ENCODE measurements around the gene PTHLH. TPM values are rescaled to one million over a fixed set of nuclear protein-coding genes. Genes with fewer than 3 reads are reported as not detected.

Gene PTHLH
- polyA plus RNA-seq, 1 experiment = 1.9 TPM

DNA sequence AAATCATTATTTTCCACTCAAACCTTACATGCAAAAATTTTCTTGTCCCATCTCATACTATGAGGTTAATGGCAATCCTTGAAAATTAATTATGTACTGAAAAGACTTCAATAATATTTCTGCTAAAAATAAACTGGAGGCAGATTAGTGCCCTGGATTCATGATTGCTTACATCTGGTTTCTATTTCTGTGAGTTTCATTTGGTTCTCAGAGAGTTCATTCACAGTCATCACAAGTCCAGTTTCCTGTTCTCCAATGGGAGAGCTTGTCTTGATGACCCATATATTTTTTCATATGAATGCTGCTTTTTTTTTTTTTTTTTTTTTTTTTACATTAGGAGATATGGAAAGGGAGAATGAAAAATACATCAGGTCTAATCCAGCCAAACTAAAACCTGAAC is 6.6 kb upstream of the PTHLH start:
- no peak overlapping the region for H3K27ac ChIP-seq (ENCODE audit: low read depth, low read length)
- ChIA-PET POLR2A (no interaction called here), CTCF (interaction anchor here (0.6 kb wide), 1 partner anchor 207 kb away, joined by 3 read pairs; no protein-coding TSS in a partner anchor)
- DNase-seq (ENCODE audit: low read depth, low spot score) = no peak
- H3K27me3 ChIP-seq (ENCODE audit: control insufficient read depth, insufficient read depth, low read length) = no peaks in the 10 kb centered on the region
- H3K4me3 ChIP-seq (ENCODE audit: low read depth, low read length) = no peak overlapping the region
- no peaks in the 10 kb centered on the region for H3K9me3 ChIP-seq (ENCODE audit: control insufficient read depth, insufficient read depth, low read length)
- TF ChIP-seq, protein P1, sequence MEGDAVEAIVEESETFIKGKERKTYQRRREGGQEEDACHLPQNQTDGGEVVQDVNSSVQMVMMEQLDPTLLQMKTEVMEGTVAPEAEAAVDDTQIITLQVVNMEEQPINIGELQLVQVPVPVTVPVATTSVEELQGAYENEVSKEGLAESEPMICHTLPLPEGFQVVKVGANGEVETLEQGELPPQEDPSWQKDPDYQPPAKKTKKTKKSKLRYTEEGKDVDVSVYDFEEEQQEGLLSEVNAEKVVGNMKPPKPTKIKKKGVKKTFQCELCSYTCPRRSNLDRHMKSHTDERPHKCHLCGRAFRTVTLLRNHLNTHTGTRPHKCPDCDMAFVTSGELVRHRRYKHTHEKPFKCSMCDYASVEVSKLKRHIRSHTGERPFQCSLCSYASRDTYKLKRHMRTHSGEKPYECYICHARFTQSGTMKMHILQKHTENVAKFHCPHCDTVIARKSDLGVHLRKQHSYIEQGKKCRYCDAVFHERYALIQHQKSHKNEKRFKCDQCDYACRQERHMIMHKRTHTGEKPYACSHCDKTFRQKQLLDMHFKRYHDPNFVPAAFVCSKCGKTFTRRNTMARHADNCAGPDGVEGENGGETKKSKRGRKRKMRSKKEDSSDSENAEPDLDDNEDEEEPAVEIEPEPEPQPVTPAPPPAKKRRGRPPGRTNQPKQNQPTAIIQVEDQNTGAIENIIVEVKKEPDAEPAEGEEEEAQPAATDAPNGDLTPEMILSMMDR (IDR thresholded peaks at IDR 0.05; ENCODE audit: low read depth, low read length) = no peak

DNA sequence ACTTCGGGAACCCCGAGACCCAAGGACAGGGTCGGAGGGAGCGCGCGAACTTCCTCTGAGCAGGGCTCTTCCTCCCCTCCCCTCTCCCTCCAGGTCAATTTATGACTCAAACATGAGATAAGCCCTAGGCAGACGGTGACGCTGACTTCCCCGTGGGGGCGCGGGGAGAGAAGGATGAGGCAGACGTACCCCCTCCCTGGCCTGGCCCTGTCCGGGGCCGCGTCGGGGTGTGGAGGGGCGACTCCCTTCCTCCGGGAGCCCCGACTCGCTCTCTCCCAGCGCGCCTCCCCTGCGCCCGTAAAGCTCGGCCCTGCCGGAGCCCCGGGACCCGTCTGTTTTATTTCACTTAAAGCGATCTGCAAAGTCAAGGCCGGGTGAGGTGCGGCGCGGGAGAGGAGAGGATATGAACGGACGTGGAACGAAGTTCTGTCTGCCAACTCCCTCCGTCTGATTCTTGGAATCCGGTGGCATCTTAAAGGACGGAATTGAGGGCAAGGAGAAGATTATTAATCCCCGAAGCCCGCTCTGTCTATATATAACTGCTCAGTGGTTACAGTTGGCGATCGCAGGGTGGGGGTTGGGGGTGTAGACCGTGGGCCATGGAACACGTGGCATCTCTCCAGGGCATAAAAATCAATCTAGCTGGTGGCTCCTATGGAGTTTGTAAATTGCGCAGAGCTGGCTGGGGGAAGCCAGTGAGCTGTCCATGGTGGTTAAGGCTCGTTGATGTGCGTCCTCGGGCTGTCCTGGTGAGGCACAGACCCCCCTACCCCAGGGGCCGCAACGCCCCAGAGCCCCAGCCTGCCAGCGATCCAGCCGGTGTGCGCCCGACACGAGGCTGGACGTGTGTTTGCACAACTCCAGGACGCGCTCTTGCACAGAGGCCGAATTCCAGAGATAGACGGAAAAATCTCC is 2.9 kb upstream of the PTHLH start:
- Histone ChIP-seq H3K27ac (ENCODE audit: low read depth, low read length) (no peak overlapping the region), H3K27me3 (ENCODE audit: control insufficient read depth, insufficient read depth, low read length) (no peaks in the 10 kb centered on the region), H3K4me3 (ENCODE audit: low read depth, low read length) (peak overlapping the region; percentile 50), H3K9me3 (ENCODE audit: control insufficient read depth, insufficient read depth, low read length) (no peaks in the 10 kb centered on the region)
- ChIA-PET POLR2A (no interaction called here), CTCF (interaction anchor here (0.6 kb wide), 2 partner anchors 35 to 190 kb away, joined by 3 read pairs; no protein-coding TSS in a partner anchor)
- TF ChIP-seq, protein P1 (IDR thresholded peaks at IDR 0.05; ENCODE audit: low read depth, low read length) = no peak
- DNase-seq (ENCODE audit: low read depth, low spot score) = no peak

DNA sequence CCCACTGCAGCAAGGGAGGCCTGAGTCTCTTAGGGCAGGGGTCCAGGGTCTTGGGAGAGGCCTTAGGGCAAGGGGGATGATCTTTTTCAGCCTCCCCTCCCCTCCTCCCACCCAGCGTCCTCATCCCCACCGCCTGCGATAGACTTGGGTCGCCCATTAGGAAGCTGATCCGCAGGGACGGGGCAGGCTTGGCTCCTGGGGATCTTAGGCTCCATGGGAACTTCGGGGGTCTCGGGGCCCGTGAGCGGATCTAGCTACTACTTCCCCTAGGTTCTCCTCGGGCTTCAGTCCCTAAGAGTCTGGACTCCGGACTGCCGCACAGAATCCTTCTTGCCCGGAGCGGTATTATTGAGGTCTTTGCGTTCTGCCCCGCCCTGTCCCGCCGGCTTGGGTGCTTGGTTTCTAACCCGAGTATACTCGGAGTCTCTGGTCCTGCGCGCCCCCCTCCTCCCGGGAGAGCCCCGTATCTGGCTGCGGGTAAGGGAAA is 2.2 kb upstream of the PTHLH start:
- DNase-seq (ENCODE audit: low read depth, low spot score) = no peak
- ChIA-PET CTCF (interaction anchor here (0.6 kb wide), 2 partner anchors 34 to 189 kb away, joined by 3 read pairs; no protein-coding TSS in a partner anchor), POLR2A (no interaction called here)
- TF ChIP-seq, protein P1 (IDR thresholded peaks at IDR 0.05; ENCODE audit: low read depth, low read length) = no peak
- peak overlapping the region; percentile 50 for H3K4me3 ChIP-seq (ENCODE audit: low read depth, low read length)
- H3K27ac ChIP-seq (ENCODE audit: low read depth, low read length) = no peak overlapping the region
- no peaks in the 10 kb centered on the region for H3K9me3 ChIP-seq (ENCODE audit: control insufficient read depth, insufficient read depth, low read length)
- no peaks in the 10 kb centered on the region for H3K27me3 ChIP-seq (ENCODE audit: control insufficient read depth, insufficient read depth, low read length)

DNA sequence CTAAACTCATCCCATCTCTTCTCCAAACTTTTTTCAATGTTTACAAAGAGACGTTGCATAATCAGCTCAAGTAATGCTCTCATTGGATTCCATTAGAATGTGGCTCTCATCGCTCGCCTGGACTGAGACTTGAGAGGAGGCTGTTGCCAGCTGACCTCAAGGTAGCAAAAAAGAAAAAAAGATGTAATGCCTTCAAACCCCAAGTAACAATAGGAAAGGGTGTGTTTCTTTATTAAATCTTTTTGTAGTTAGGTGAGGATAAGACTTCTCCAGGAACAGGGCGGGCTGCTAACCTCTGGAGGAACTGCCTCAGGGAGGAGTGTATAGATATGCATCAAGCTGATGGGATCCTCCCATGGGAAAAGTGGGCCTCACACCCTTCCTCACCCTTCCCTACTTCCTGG is 956 bp upstream of the PTHLH start:
- TF ChIP-seq, protein P1 (IDR thresholded peaks at IDR 0.05; ENCODE audit: low read depth, low read length) = no peak
- no peak for DNase-seq (ENCODE audit: low read depth, low spot score)
- ChIA-PET POLR2A (no interaction called here), CTCF (no interaction called here)
- H3K27ac ChIP-seq (ENCODE audit: low read depth, low read length) = no peak overlapping the region
- H3K27me3 ChIP-seq (ENCODE audit: control insufficient read depth, insufficient read depth, low read length) = no peaks in the 10 kb centered on the region
- no peaks in the 10 kb centered on the region for H3K9me3 ChIP-seq (ENCODE audit: control insufficient read depth, insufficient read depth, low read length)
- H3K4me3 ChIP-seq (ENCODE audit: low read depth, low read length) = no peak overlapping the region

DNA sequence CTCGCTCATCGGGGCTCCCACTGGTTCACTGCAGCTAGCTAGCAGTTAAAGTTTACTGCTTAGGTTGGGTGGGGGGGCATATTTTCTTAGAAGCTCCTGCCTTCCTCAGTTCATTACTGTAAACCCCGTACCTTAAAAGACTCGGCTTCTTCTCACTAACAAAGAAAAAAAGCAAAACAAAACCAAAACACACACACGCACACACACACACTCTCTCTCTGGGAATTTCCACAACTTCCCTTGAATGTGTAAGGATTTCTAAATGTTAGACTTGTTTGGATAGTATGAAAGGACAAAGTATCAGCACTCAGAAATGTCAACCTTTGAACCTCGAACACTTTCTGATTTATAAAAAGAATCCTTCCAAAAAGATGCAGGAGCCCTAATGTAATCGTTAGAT is 927 bp downstream of the PTHLH start:
- Histone ChIP-seq H3K27me3 (ENCODE audit: control insufficient read depth, insufficient read depth, low read length) (no peaks in the 10 kb centered on the region), H3K9me3 (ENCODE audit: control insufficient read depth, insufficient read depth, low read length) (no peaks in the 10 kb centered on the region), H3K4me3 (ENCODE audit: low read depth, low read length) (no peak overlapping the region), H3K27ac (ENCODE audit: low read depth, low read length) (no peak overlapping the region)
- CTCF ChIA-PET = interaction anchor here (0.6 kb wide), 1 partner anchor 31 kb away, joined by 3 read pairs; no protein-coding TSS in a partner anchor
- POLR2A ChIA-PET = interaction anchor here (0.7 kb wide), 1 partner anchor 13 kb away, joined by 3 read pairs; no protein-coding TSS in a partner anchor
- TF ChIP-seq, protein P1 (IDR thresholded peaks at IDR 0.05; ENCODE audit: low read depth, low read length) = no peak
- no peak for DNase-seq (ENCODE audit: low read depth, low spot score)
